Measurements from ENCODE around the gene BRAT1.

- TF ChIP-seq CTCF (IDR thresholded peaks at IDR 0.05; ENCODE audit: low read length) = no peak
- no peak for TF ChIP-seq EZH2 (IDR thresholded peaks at IDR 0.05; ENCODE audit: borderline replicate concordance, low read length)
These were observed 32.5 kb upstream of the BRAT1 start for GRCh38 chr7:2587778-2588177.
